Trophoblast cell (in vitro differentiated cells and primary cell): ENCODE measurements around the gene PCSK1.

Experiments
- DNase-seq, 2 donors: peaks; one replicate each; pipeline ENCODE4 v3.0.0-alpha.2; 2016
- H2AFZ ChIP-seq: 2 replicates; pipeline ENCODE4 v1.6.1; 2013; ENCODE audit warnings: low read length, moderate library complexity, mild to moderate bottlenecking; ENCODE audit not compliant: insufficient read depth, poor library complexity
- H2AK5ac ChIP-seq: 2 replicates; pipeline ENCODE4 v1.6.1; 2013; ENCODE audit warnings: mild to moderate bottlenecking, low read length
- H2BK120ac ChIP-seq: 2 replicates; pipeline ENCODE4 v1.6.1; 2013; ENCODE audit warnings: low read length, mild to moderate bottlenecking, moderate library complexity; ENCODE audit not compliant: insufficient read depth, poor library complexity
- H2BK12ac ChIP-seq: 2 replicates; pipeline ENCODE4 v1.6.1; 2013; ENCODE audit warnings: mild to moderate bottlenecking, low read length, moderate library complexity
- H2BK5ac ChIP-seq: 2 replicates; pipeline ENCODE4 v1.6.1; 2013; ENCODE audit warnings: low read length, low read depth, moderate library complexity, mild to moderate bottlenecking; ENCODE audit not compliant: poor library complexity
- H3K14ac ChIP-seq: 2 replicates; pipeline ENCODE4 v1.6.1; 2013; ENCODE audit warnings: mild to moderate bottlenecking, low read length
- H3K18ac ChIP-seq: 2 replicates; pipeline ENCODE4 v1.6.1; 2013; ENCODE audit warnings: mild to moderate bottlenecking, low read length
- H3K23ac ChIP-seq: 2 replicates; pipeline ENCODE4 v1.6.1; 2013; ENCODE audit warnings: low read length
- H3K27ac ChIP-seq: 2 replicates; pipeline ENCODE4 v1.5.1; 2013; ENCODE audit warnings: low read depth, mild to moderate bottlenecking, inconsistent platforms, low read length, moderate library complexity
- H3K27me3 ChIP-seq: 2 replicates; pipeline ENCODE4 v1.6.1; 2013; ENCODE audit warnings: inconsistent platforms, mild to moderate bottlenecking, low read length, moderate library complexity; ENCODE audit not compliant: insufficient read depth
- H3K36me3 ChIP-seq, 2 experiments: 1 replicate in 1 of 2; 2 replicates in 1 of 2; pipeline ENCODE4 v1.6.1; 2013; ENCODE audit warnings: low read length in 2 of 2, mild to moderate bottlenecking in 2 of 2, moderate library complexity in 1 of 2; ENCODE audit not compliant: insufficient read depth in 2 of 2, control insufficient read depth in 1 of 2
- H3K4ac ChIP-seq: 2 replicates; pipeline ENCODE4 v1.6.1; 2013; ENCODE audit warnings: low read depth, mild to moderate bottlenecking, low read length, moderate library complexity
- H3K4me1 ChIP-seq, 2 experiments: 1 replicate in 1 of 2; 2 replicates in 1 of 2; pipeline ENCODE4 v1.6.1; 2013; ENCODE audit warnings: low read length in 2 of 2, mild to moderate bottlenecking in 2 of 2, moderate library complexity in 1 of 2; ENCODE audit not compliant: insufficient read depth in 2 of 2, control insufficient read depth in 1 of 2
- H3K4me2 ChIP-seq: 2 replicates; pipeline ENCODE4 v1.6.1; 2013; ENCODE audit warnings: inconsistent platforms, mild to moderate bottlenecking, low read length, moderate library complexity
- H3K4me3 ChIP-seq: 2 replicates; pipeline ENCODE4 v1.5.1; 2013; ENCODE audit warnings: mild to moderate bottlenecking, low read depth, low read length, inconsistent platforms
- H3K79me1 ChIP-seq: one replicate; pipeline ENCODE4 v1.6.1; 2013; ENCODE audit warnings: low read length
- H3K79me2 ChIP-seq: 2 replicates; pipeline ENCODE4 v1.6.1; 2013; ENCODE audit warnings: low read length, mild to moderate bottlenecking; ENCODE audit not compliant: control insufficient read depth, insufficient read depth, poor library complexity
- H3K9ac ChIP-seq: 2 replicates; pipeline ENCODE4 v1.6.1; 2013; ENCODE audit warnings: mild to moderate bottlenecking, low read length
- H3K9me3 ChIP-seq: 2 replicates; pipeline ENCODE4 v1.6.1; 2013; ENCODE audit warnings: low read depth, mild to moderate bottlenecking, control low read depth, inconsistent platforms, low read length; ENCODE audit not compliant: insufficient read depth
- H4K12ac ChIP-seq: 2 replicates; pipeline ENCODE4 v1.6.1; 2013; ENCODE audit warnings: low read depth, mild to moderate bottlenecking, low read length, moderate library complexity
- H4K8ac ChIP-seq: 2 replicates; pipeline ENCODE4 v1.6.1; 2013; ENCODE audit warnings: low read depth, mild to moderate bottlenecking, low read length, moderate library complexity
- H4K91ac ChIP-seq: one replicate; pipeline ENCODE4 v1.6.1; 2013; ENCODE audit warnings: low read depth, mild to moderate bottlenecking, low read length, moderate library complexity
- WGBS: extraction: QIAGEN DNeasy Blood & Tissue Kit; methylation state at CpG from one replicate; pipeline ENCODE4 v1.1.7; 2013; ENCODE audit warnings: missing lambda C conversion rate; ENCODE audit not compliant: insufficient read length, insufficient coverage; ENCODE audit errors: extremely low coverage; 5-methylcytosine and 5-hydroxymethylcytosine counted together

The PCSK1 gene

GRCh38 chr5:96384353-96384752 lies 48.7 kb downstream of the PCSK1 start:
- no CpG with 5 or more reads among the region's 3 CpGs for WGBS
- Histone ChIP-seq H3K27ac (no peak overlapping the region), H3K79me1 (no peaks in the 10 kb centered on the region), H2BK5ac (no peak overlapping the region), H3K4me1 (no peaks in the 10 kb centered on the region), H2BK120ac (no peak overlapping the region), H3K27me3 (no peaks in the 10 kb centered on the region), H2AK5ac (no peak overlapping the region), H2AFZ (no peak overlapping the region), H4K91ac (no peak overlapping the region), H2BK12ac (no peak overlapping the region), H3K9me3 (no peaks in the 10 kb centered on the region), H3K36me3 (no peaks in the 10 kb centered on the region), H3K14ac (no peak overlapping the region), H3K23ac (no peak overlapping the region), H3K4ac (no peak overlapping the region), H3K4me2 (no peak overlapping the region), H4K8ac (no peak overlapping the region), H3K18ac (no peak overlapping the region), H4K12ac (no peak overlapping the region), H3K9ac (no peak overlapping the region), H3K4me3 (no peak overlapping the region), H3K79me2 (no peaks in the 10 kb centered on the region)
- DNase-seq = no peak

DNA sequence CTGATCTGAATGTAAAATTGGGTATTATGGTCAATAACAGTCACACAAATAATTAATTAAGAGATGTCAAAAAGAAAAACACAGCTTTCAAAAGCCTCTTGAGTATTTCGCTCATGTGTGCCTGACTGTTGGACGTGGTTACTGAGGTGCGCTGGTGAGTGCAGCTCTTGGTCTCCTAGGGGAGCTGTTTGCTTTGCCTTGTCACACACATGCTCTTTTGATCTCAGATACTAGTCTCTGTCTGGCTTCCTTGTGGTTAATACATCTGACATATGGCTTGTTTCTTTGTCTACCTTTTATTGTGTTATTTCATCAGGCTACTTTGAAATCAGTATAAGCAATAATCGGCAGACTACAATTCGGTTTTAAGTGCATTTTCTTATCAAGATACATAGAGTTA lies 51.5 kb downstream of the PCSK1 start:
- no peak overlapping the region for H4K8ac ChIP-seq
- H3K27ac ChIP-seq = no peak overlapping the region
- H3K36me3 ChIP-seq = no peaks in the 10 kb centered on the region
- H3K4ac ChIP-seq = no peak overlapping the region
- no peak overlapping the region for H2AK5ac ChIP-seq
- no peak overlapping the region for H2BK5ac ChIP-seq
- no peak overlapping the region for H3K4me2 ChIP-seq
- no peak overlapping the region for H2BK12ac ChIP-seq
- no peaks in the 10 kb centered on the region for H3K79me2 ChIP-seq
- H2AFZ ChIP-seq = no peak overlapping the region
- no peaks in the 10 kb centered on the region for H3K9me3 ChIP-seq
- H3K14ac ChIP-seq = no peak overlapping the region
- no peaks in the 10 kb centered on the region for H3K27me3 ChIP-seq
- no peak overlapping the region for H2BK120ac ChIP-seq
- H3K4me3 ChIP-seq = no peak overlapping the region
- no CpG with 5 or more reads among the region's 5 CpGs for WGBS
- no peak overlapping the region for H3K18ac ChIP-seq
- no peak overlapping the region for H4K12ac ChIP-seq
- H3K23ac ChIP-seq = no peak overlapping the region
- no peaks in the 10 kb centered on the region for H3K79me1 ChIP-seq
- no peak overlapping the region for H3K9ac ChIP-seq
- no peaks in the 10 kb centered on the region for H3K4me1 ChIP-seq
- DNase-seq = no peak
- no peak overlapping the region for H4K91ac ChIP-seq

- Histone ChIP-seq H3K27ac (no peak overlapping the region), H3K9ac (no peak overlapping the region), H3K79me2 (no peaks in the 10 kb centered on the region), H3K27me3 (no peaks in the 10 kb centered on the region), H3K4ac (no peak overlapping the region), H3K18ac (no peak overlapping the region), H2BK12ac (no peak overlapping the region), H3K4me1 (no peaks in the 10 kb centered on the region), H2AK5ac (no peak overlapping the region), H4K12ac (no peak overlapping the region), H4K91ac (no peak overlapping the region), H2AFZ (no peak overlapping the region), H3K23ac (no peak overlapping the region), H3K14ac (no peak overlapping the region), H3K79me1 (no peaks in the 10 kb centered on the region), H2BK5ac (no peak overlapping the region), H3K4me3 (no peak overlapping the region), H3K4me2 (no peak overlapping the region), H3K36me3 (no peaks in the 10 kb centered on the region), H3K9me3 (no peaks in the 10 kb centered on the region), H2BK120ac (no peak overlapping the region), H4K8ac (no peak overlapping the region)
- WGBS = no CpG with 5 or more reads among the region's 5 CpGs
- DNase-seq = no peak
Observed at GRCh38 chr5:96379896-96380295, 53.2 kb downstream of the PCSK1 start.

GRCh38 chr5:96377597-96377996 lies 55.5 kb downstream of the PCSK1 start:
- no peak overlapping the region for H2AFZ ChIP-seq
- H3K18ac ChIP-seq = no peak overlapping the region
- H2BK120ac ChIP-seq = no peak overlapping the region
- no peaks in the 10 kb centered on the region for H3K79me1 ChIP-seq
- no peaks in the 10 kb centered on the region for H3K36me3 ChIP-seq
- H4K12ac ChIP-seq = no peak overlapping the region
- H3K9ac ChIP-seq = no peak overlapping the region
- no peak overlapping the region for H3K27ac ChIP-seq
- H3K4me2 ChIP-seq = no peak overlapping the region
- no peak overlapping the region for H2AK5ac ChIP-seq
- no peaks in the 10 kb centered on the region for H3K27me3 ChIP-seq
- H3K14ac ChIP-seq = no peak overlapping the region
- no peak overlapping the region for H3K4me3 ChIP-seq
- H3K4ac ChIP-seq = no peak overlapping the region
- no peak overlapping the region for H2BK5ac ChIP-seq
- H3K23ac ChIP-seq = no peak overlapping the region
- DNase-seq = no peak
- H2BK12ac ChIP-seq = no peak overlapping the region
- H3K4me1 ChIP-seq = no peaks in the 10 kb centered on the region
- no peaks in the 10 kb centered on the region for H3K79me2 ChIP-seq
- no peak overlapping the region for H4K8ac ChIP-seq
- H3K9me3 ChIP-seq = no peaks in the 10 kb centered on the region
- H4K91ac ChIP-seq = no peak overlapping the region

- Histone ChIP-seq H2BK5ac (no peak overlapping the region), H4K12ac (no peak overlapping the region), H3K14ac (no peak overlapping the region), H3K18ac (no peak overlapping the region), H2AFZ (no peak overlapping the region), H4K8ac (no peak overlapping the region), H2BK120ac (no peak overlapping the region), H3K4ac (no peak overlapping the region), H3K9ac (no peak overlapping the region), H3K4me1 (no peaks in the 10 kb centered on the region), H3K79me2 (no peaks in the 10 kb centered on the region), H3K4me3 (no peak overlapping the region), H3K23ac (no peak overlapping the region), H2BK12ac (no peak overlapping the region), H3K79me1 (no peaks in the 10 kb centered on the region), H3K27ac (no peak overlapping the region), H2AK5ac (no peak overlapping the region), H4K91ac (no peak overlapping the region), H3K9me3 (no peaks in the 10 kb centered on the region), H3K4me2 (no peak overlapping the region), H3K27me3 (no peaks in the 10 kb centered on the region), H3K36me3 (no peaks in the 10 kb centered on the region)
- WGBS = no CpG with 5 or more reads among the region's 2 CpGs
- DNase-seq = no peak
Observed at GRCh38 chr5:96377167-96377566, 55.9 kb downstream of the PCSK1 start.
